CD14-positive monocyte (primary cell): ENCODE measurements around the gene LRRK1. TPM values are rescaled to one million over a fixed set of nuclear protein-coding genes. Genes with fewer than 3 reads are reported as not detected.

Experiments
- DNase-seq, 3 donors: peaks; one replicate each; pipeline ENCODE4 v3.0.0-alpha.2; 2011 to 2022
- H2AFZ ChIP-seq: 2 replicates; pipeline ENCODE4 v1.6.0; 2012; ENCODE audit warnings: mild to moderate bottlenecking, low read depth, low read length, inconsistent platforms; ENCODE audit not compliant: insufficient read depth, poor library complexity, severe bottlenecking
- H3K27ac ChIP-seq, 2 donors: 1 replicate in 1 of 2; 2 replicates in 1 of 2; pipeline ENCODE4 v1.5.1; 2012 to 2013; ENCODE audit warnings: low read length in 2 of 2, control low read depth in 1 of 2, inconsistent platforms in 1 of 2, low read depth in 1 of 2, mild to moderate bottlenecking in 1 of 2
- H3K27me3 ChIP-seq, 2 donors: one replicate each; pipeline versions ENCODE4 v1.6.0 to v1.6.1; 2011 to 2013; ENCODE audit warnings: low read length in 2 of 2; ENCODE audit not compliant: control insufficient read depth in 2 of 2, insufficient read depth in 2 of 2
- H3K36me3 ChIP-seq, 2 donors: replicated peaks in 1 of 2; 1 replicate in 1 of 2; 2 replicates in 1 of 2; pipeline versions ENCODE4 v1.5.1 to v1.6.1; 2012 to 2013; ENCODE audit warnings: low read length in 2 of 2, control low read depth in 1 of 2, inconsistent platforms in 1 of 2, mild to moderate bottlenecking in 1 of 2; ENCODE audit not compliant: insufficient read depth in 2 of 2, control insufficient read depth in 1 of 2
- H3K4me1 ChIP-seq, 2 donors: 1 replicate in 1 of 2; 2 replicates in 1 of 2; pipeline versions ENCODE4 v1.5.1 to v1.6.1; 2012 to 2013; ENCODE audit warnings: low read length in 2 of 2, control low read depth in 1 of 2, inconsistent platforms in 1 of 2, mild to moderate bottlenecking in 1 of 2, moderate library complexity in 1 of 2; ENCODE audit not compliant: insufficient read depth in 2 of 2, control insufficient read depth in 1 of 2
- H3K4me2 ChIP-seq: replicated peaks from 2 replicates; pipeline ENCODE3; 2012; ENCODE audit warnings: low read length, moderate library complexity, mild to moderate bottlenecking; ENCODE audit not compliant: poor library complexity, severe bottlenecking; ENCODE audit errors: extremely low read depth
- H3K4me3 ChIP-seq, 3 experiments: fragments of 200-600 bp in 1 of 3; sonication (generic) in 1 of 3; replicated peaks in 1 of 3; 1 replicate in 2 of 3; 2 replicates in 1 of 3; pipeline ENCODE4 v1.5.1; 2011 to 2013; ENCODE audit warnings: low read length in 3 of 3, mild to moderate bottlenecking in 3 of 3, control low read depth in 2 of 3, low read depth in 2 of 3, inconsistent platforms in 1 of 3, moderate library complexity in 1 of 3
- H3K79me2 ChIP-seq: 2 replicates; pipeline ENCODE4 v1.6.0; 2012; ENCODE audit warnings: mild to moderate bottlenecking, control low read depth, inconsistent platforms, low read length, moderate library complexity; ENCODE audit not compliant: insufficient read depth
- H3K9ac ChIP-seq: 2 replicates; pipeline ENCODE4 v1.6.0; 2017; ENCODE audit warnings: low read length, mild to moderate bottlenecking; ENCODE audit not compliant: insufficient read depth, poor library complexity, severe bottlenecking
- H3K9me3 ChIP-seq, 2 donors: replicated peaks in 1 of 2; 1 replicate in 1 of 2; 2 replicates in 1 of 2; pipeline versions ENCODE4 v1.5.1 to v1.6.1; 2012 to 2013; ENCODE audit warnings: low read length in 2 of 2, control low read depth in 1 of 2; ENCODE audit not compliant: control insufficient read depth in 1 of 2, insufficient read depth in 1 of 2
- H4K20me1 ChIP-seq: 2 replicates; pipeline ENCODE4 v1.6.0; 2012; ENCODE audit warnings: mild to moderate bottlenecking, low read length, control low read depth, moderate library complexity; ENCODE audit not compliant: insufficient read depth
- H3K27ac Mint-ChIP-seq, 7 donors: one replicate each; pipeline ENCODE4 v1.8.0; 2020; ENCODE audit warnings: mild to moderate bottlenecking in 7 of 7, mixed read lengths in 7 of 7, moderate library complexity in 6 of 7, inconsistent platforms in 2 of 7
- H3K27me3 Mint-ChIP-seq, 3 donors: one replicate each; pipeline ENCODE4 v1.8.0; 2021 to 2022; ENCODE audit warnings: low read depth in 3 of 3, mild to moderate bottlenecking in 3 of 3, mixed read lengths in 3 of 3, moderate library complexity in 3 of 3, inconsistent platforms in 1 of 3
- H3K36me3 Mint-ChIP-seq, 2 donors: one replicate each; pipeline ENCODE4 v1.8.0; 2020; ENCODE audit warnings: mixed read lengths in 2 of 2, inconsistent platforms in 1 of 2, mild to moderate bottlenecking in 1 of 2
- H3K4me1 Mint-ChIP-seq: one replicate; pipeline ENCODE4 v1.8.0; 2020; ENCODE audit warnings: mild to moderate bottlenecking, mixed read lengths
- H3K4me3 Mint-ChIP-seq, 2 donors: one replicate each; pipeline ENCODE4 v1.8.0; 2020; ENCODE audit warnings: mild to moderate bottlenecking in 2 of 2, mixed read lengths in 2 of 2, moderate library complexity in 1 of 2
- H3K9me3 Mint-ChIP-seq, 7 donors: one replicate each; pipeline ENCODE4 v1.8.0; 2020 to 2022; ENCODE audit warnings: mixed read lengths in 7 of 7, mild to moderate bottlenecking in 6 of 7, moderate library complexity in 6 of 7, inconsistent platforms in 2 of 7
- WGBS: methylation state at CpG from one replicate; pipeline ENCODE4 v1.1.5; 2013; ENCODE audit warnings: missing lambda C conversion rate; ENCODE audit not compliant: insufficient coverage; 5-methylcytosine and 5-hydroxymethylcytosine counted together
- intact Hi-C, 2 donors: fragments of 100-400 bp; cut with micrococcal nuclease; formaldehyde crosslinking; loops; one replicate each; pipeline versions ENCODE4 v1.15.0 to v1.15.1; 2023
- polyA plus RNA-seq, 3 donors: library from polyadenylated mRNA; depleted of rRNA in 1 of 3; unstranded in 2 of 3; stranded (reverse) in 1 of 3; fragments of 300-500 nt in 2 of 3; fragments of >200 nt in 1 of 3; fragmentation: Illumina TruSeq in 2 of 3; gene quantifications; 1 replicate in 2 of 3; 2 replicates in 1 of 3; pipeline ENCODE4 v1.2.3, GENCODE V29; 2012 to 2021
- TF ChIP-seq, protein P1 (sequence below): fragments of 200-600 bp; IDR thresholded peaks from one replicate; pipeline ENCODE4 v1.8.0; 2022; ENCODE audit warnings: antibody characterized with exemption, mild to moderate bottlenecking

Gene LRRK1
- polyA plus RNA-seq, 3 donors: 1.7 to 18.9 (median 5.4) TPM

DNA sequence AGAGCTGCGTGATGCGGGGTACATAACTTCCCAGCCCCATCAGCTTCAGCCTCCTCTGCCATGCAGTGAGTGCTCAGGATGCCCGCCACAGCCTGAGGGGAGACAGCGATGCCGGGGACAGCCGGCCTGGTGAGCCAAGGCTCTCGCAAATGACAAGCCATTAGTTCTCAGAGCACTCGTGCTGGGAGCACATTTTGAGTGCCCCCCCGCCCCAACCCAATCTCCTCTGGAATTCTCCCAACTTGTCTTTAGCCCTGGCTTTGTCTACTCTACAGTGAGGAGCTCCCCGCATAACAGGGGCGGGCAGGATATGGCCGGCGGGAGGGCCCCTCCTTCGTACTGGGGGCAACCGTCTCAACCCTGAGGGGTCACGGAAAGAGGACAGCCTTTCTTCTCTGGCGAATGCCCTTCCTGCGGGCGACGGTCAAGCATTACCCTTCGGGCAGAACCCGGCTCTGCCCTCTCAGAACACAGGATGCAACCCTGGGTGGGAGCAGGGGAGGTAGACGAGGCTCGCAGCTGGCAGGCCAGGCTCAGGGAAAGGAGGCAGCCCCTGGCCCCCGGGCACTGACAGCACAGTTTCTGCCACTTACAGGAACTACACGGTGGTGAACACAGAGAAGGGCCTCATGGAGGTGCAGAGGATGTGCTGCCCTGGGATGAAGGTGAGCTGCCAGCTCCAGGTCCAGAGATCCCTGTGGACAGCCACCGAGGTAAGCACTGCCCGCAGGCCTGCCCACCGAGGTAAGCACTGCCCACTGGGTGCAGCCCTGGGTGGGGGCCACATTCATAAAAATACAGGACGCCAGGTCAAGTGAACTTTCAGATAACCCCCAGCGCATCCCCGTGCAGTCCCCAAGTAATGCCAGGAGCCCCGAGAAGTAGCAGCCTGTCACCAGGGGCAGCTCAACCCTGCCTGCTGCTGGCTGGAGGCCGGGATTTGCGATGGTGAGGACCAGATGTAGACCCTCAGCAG lies 141.7 kb downstream of the LRRK1 start:
- Mint-ChIP-seq H3K27me3 (peaks cover 0 to 3% (median 0%) of the 10 kb centered on the region in 3 donors), H3K4me3 (no peak overlapping the region), H3K36me3 (peaks cover 98 to 100% of the 10 kb centered on the region in 2 donors), H3K4me1 (peaks cover 12% of the 10 kb centered on the region), H3K27ac (peak overlapping the region in 1 of 7 donors; percentile 68), H3K9me3 (peaks cover 0 to 4% (median 0%) of the 10 kb centered on the region in 7 donors)
- Histone ChIP-seq H3K27me3 (no peaks in the 10 kb centered on the region), H3K4me3 (no peak overlapping the region), H3K27ac (no peak overlapping the region), H4K20me1 (peaks cover 5% of the 10 kb centered on the region), H3K9me3 (no peaks in the 10 kb centered on the region), H3K79me2 (no peaks in the 10 kb centered on the region), H3K9ac (no peak overlapping the region), H3K36me3 (peaks cover 99 to 100% of the 10 kb centered on the region in 2 donors), H3K4me2 (no peak overlapping the region), H3K4me1 (peaks cover 5 to 8% of the 10 kb centered on the region in 2 donors), H2AFZ (no peak overlapping the region)
- no peak for DNase-seq
- 98% methylated on average over 33 of the region's 35 CpGs for WGBS
- TF ChIP-seq, protein P1, sequence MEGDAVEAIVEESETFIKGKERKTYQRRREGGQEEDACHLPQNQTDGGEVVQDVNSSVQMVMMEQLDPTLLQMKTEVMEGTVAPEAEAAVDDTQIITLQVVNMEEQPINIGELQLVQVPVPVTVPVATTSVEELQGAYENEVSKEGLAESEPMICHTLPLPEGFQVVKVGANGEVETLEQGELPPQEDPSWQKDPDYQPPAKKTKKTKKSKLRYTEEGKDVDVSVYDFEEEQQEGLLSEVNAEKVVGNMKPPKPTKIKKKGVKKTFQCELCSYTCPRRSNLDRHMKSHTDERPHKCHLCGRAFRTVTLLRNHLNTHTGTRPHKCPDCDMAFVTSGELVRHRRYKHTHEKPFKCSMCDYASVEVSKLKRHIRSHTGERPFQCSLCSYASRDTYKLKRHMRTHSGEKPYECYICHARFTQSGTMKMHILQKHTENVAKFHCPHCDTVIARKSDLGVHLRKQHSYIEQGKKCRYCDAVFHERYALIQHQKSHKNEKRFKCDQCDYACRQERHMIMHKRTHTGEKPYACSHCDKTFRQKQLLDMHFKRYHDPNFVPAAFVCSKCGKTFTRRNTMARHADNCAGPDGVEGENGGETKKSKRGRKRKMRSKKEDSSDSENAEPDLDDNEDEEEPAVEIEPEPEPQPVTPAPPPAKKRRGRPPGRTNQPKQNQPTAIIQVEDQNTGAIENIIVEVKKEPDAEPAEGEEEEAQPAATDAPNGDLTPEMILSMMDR: no peak
- intact Hi-C loops: no loop called here

DNA sequence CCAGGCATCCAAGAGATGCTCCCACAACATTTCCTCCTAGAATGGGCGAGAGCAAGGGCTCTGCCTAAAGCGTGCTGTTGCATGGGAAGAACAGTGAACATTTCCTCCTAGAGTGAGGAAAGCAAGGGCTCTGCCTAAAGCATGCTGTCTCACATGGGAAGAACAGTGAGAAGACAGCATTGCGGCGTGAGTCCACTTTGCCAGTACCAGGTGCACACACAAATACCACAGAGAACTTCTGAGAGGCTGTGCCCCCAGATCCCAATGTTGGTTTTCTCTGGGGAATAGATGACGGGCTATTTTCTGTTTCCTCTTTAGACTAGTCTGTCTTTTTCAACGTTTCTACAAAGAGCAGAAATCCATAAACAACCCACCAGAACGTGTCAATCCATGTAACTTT lies 142.9 kb downstream of the LRRK1 start:
- H3K36me3 Mint-ChIP-seq: peaks cover 99 to 100% of the 10 kb centered on the region in 2 donors
- no peak overlapping the region for H3K27ac ChIP-seq
- no peak overlapping the region for H3K4me3 Mint-ChIP-seq
- H3K9me3 Mint-ChIP-seq: peaks cover 0 to 3% (median 0%) of the 10 kb centered on the region in 7 donors
- no peak for DNase-seq
- peaks cover 3% of the 10 kb centered on the region for H3K4me1 Mint-ChIP-seq
- intact Hi-C loops: no loop called here
- H3K9me3 ChIP-seq: no peaks in the 10 kb centered on the region
- H3K36me3 ChIP-seq: peaks cover 99 to 100% of the 10 kb centered on the region in 2 donors
- 87% methylated on average over 5 of the region's 7 CpGs for WGBS
- TF ChIP-seq, protein P1: no peak
- no peaks in the 10 kb centered on the region for H3K27me3 ChIP-seq
- no peak overlapping the region for H3K4me2 ChIP-seq
- no peaks in the 10 kb centered on the region for H4K20me1 ChIP-seq
- no peak overlapping the region for H3K4me3 ChIP-seq
- H3K9ac ChIP-seq: no peak overlapping the region
- H3K79me2 ChIP-seq: no peaks in the 10 kb centered on the region
- peaks cover under 1 to 2% of the 10 kb centered on the region in 2 donors for H3K4me1 ChIP-seq
- no peak overlapping the region for H2AFZ ChIP-seq
- H3K27ac Mint-ChIP-seq: no peak overlapping the region
- H3K27me3 Mint-ChIP-seq: peaks cover 0 to 3% (median 0%) of the 10 kb centered on the region in 3 donors
